Right lobe of liver (tissue), 6 donors: ENCODE measurements around the gene DUSP2. TPM values are rescaled to one million over a fixed set of nuclear protein-coding genes. Genes with fewer than 3 reads are reported as not detected.
"Not testable (repeated sequence)": the region's sequence is repeated elsewhere in the genome, so short reads cannot be mapped to it uniquely, and the experiment has no call there.

ENCODE experiments used
- ATAC-seq, 4 donors: fragments of 200-7000 bp; cut with Tn5 transposase; one replicate each; pipeline ENCODE4 v1.9.1; 2020; ENCODE audit warnings: mild to moderate bottlenecking in 4 of 4, moderate library complexity in 4 of 4
- DNase-seq, 3 donors: peaks; one replicate each; pipeline ENCODE4 v3.0.0-alpha.2; 2020
- H3K27ac ChIP-seq, 3 donors: fragments of 200-600 bp; one replicate each; pipeline ENCODE4 v1.8.0; 2022
- H3K27me3 ChIP-seq, 2 donors: fragments of 200-600 bp; one replicate each; pipeline ENCODE4 v1.8.0; 2022
- H3K36me3 ChIP-seq, 4 donors: fragments of 200-600 bp; sonication (generic) in 1 of 4; one replicate each; pipeline versions ENCODE4 v1.5.1 to v1.8.0; 2017 to 2022; ENCODE audit warnings: control low read depth in 1 of 4
- H3K4me1 ChIP-seq, 4 donors: fragments of 200-600 bp; sonication (generic) in 1 of 4; one replicate each; pipeline versions ENCODE4 v1.5.1 to v1.8.0; 2017 to 2022; ENCODE audit warnings: control low read depth in 1 of 4
- H3K4me3 ChIP-seq, 3 donors: fragments of 200-600 bp; one replicate each; pipeline ENCODE4 v1.8.0; 2022
- H3K9me3 ChIP-seq, 4 donors: fragments of 200-600 bp; sonication (generic) in 1 of 4; one replicate each; pipeline versions ENCODE4 v1.5.1 to v1.8.0; 2017 to 2022; ENCODE audit warnings: control low read depth in 1 of 4
- POLR2A ChIP-seq: fragments of 450-650 bp; IDR thresholded peaks from one replicate; pipeline ENCODE4 v1.6.1; 2017; ENCODE audit warnings: antibody characterized with exemption, mild to moderate bottlenecking
- WGBS: methylation state at CpG from one replicate; pipeline ENCODE4 v1.1.6; 2018; ENCODE audit warnings: low coverage, low lambda C conversion rate; ENCODE audit not compliant: insufficient coverage; ENCODE audit errors: missing lambda C conversion rate; 5-methylcytosine and 5-hydroxymethylcytosine counted together
- intact Hi-C, 2 donors: fragments of 100-400 bp; cut with DNase I; formaldehyde crosslinking; loops; one replicate each; pipeline versions ENCODE4 v1.11.2 to v1.14.1; 2022
- total RNA-seq, 6 experiments: library from RNA; depleted of rRNA in 2 of 6; stranded (reverse); fragments of >200 nt in 2 of 6; fragmentation: NEBNext Ultra II Directional in 3 of 6; extraction: Animal tissue kit (Norgen Biotek cat#: 25700) in 3 of 6; gene quantifications; one replicate each; pipeline versions ENCODE4 v1.1.0 to v1.2.4, GENCODE V29; 2016 to 2023
- TF ChIP-seq, protein P1 (sequence below), 4 donors: fragments of 200-600 bp in 3 of 4; fragments of 450-650 bp in 1 of 4; IDR thresholded peaks; one replicate each; pipeline versions ENCODE4 v1.5.1 to v1.8.0; 2016 to 2022; ENCODE audit warnings: antibody characterized with exemption in 4 of 4, mild to moderate bottlenecking in 2 of 4
- donor health status: DM: no; HTN: yes; CAD: no.
- donor health status: DM: no; HTN: no; CAD: no.
- donor health status: DM: no; HTN: no; CAD: no.
- donor health status: DM: no; HTN: yes; CAD: no.
- donor health status: DM: no; HTN: yes; CAD: no.

The DUSP2 gene
- total RNA-seq, 6 experiments from 2014 or later, result 0.44 to 2.5 (median 1.2) TPM

DNA sequence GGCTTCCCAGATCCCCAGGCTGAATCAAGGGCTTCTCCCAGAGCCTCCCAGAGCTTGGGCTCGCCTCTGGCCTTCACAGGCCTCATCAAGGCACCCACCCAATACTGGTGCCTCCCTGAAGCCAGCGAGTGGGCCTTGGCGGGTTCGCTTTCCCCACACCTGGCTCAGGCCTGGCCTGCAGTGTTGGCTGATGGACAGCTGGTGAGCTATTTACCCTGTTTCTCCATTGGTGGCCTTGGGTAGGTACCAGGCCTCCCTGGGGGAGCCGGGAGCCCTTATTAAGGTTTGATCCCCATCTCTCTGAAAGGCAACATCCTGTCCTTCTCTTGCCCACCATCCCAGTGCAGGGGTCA, 18.2 kb upstream of the DUSP2 start:
- no peaks in the 10 kb centered on the region for H3K4me1 ChIP-seq
- no peak overlapping the region for H3K4me3 ChIP-seq
- no peaks in the 10 kb centered on the region for H3K36me3 ChIP-seq
- intact Hi-C loops, result no loop called here
- no CpG with 5 or more reads among the region's 5 CpGs for WGBS
- H3K27me3 ChIP-seq, result no peaks in the 10 kb centered on the region
- ATAC-seq (no peak), DNase-seq (no peak)
- TF ChIP-seq, protein P1, sequence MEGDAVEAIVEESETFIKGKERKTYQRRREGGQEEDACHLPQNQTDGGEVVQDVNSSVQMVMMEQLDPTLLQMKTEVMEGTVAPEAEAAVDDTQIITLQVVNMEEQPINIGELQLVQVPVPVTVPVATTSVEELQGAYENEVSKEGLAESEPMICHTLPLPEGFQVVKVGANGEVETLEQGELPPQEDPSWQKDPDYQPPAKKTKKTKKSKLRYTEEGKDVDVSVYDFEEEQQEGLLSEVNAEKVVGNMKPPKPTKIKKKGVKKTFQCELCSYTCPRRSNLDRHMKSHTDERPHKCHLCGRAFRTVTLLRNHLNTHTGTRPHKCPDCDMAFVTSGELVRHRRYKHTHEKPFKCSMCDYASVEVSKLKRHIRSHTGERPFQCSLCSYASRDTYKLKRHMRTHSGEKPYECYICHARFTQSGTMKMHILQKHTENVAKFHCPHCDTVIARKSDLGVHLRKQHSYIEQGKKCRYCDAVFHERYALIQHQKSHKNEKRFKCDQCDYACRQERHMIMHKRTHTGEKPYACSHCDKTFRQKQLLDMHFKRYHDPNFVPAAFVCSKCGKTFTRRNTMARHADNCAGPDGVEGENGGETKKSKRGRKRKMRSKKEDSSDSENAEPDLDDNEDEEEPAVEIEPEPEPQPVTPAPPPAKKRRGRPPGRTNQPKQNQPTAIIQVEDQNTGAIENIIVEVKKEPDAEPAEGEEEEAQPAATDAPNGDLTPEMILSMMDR (IDR thresholded peaks at IDR 0.05), result no peak
- no peak for TF ChIP-seq POLR2A
- no peak overlapping the region for H3K27ac ChIP-seq
- no peaks in the 10 kb centered on the region for H3K9me3 ChIP-seq

DNA sequence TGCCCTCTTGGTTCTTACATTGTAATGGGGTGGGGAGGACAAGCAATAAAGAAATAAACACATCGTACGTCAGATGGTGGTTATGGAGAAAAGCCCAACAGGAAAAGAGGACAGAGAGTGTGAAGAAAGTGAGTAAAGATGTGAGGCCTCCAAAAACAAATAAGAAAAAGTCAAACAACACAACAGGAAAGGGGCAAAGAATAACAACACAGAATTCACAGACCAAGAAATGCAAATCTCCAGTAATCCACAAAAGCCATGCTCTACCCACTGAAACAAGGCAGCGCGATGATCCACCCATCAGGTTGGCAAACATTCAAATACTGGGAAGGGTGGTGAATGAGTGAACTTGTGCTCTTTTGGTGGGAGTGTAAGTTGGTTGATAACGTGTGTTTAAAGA, 16.7 kb upstream of the DUSP2 start:
- H3K4me1 ChIP-seq, result no peaks in the 10 kb centered on the region
- no peaks in the 10 kb centered on the region for H3K27me3 ChIP-seq
- no peaks in the 10 kb centered on the region for H3K36me3 ChIP-seq
- ATAC-seq, result no peak
- H3K4me3 ChIP-seq, result no peak overlapping the region
- 59% methylated on average over 5 of the region's 5 CpGs for WGBS
- intact Hi-C loops, result no loop called here
- no peaks in the 10 kb centered on the region for H3K9me3 ChIP-seq
- TF ChIP-seq POLR2A, result no peak
- TF ChIP-seq, protein P1 (IDR thresholded peaks at IDR 0.05), result no peak
- H3K27ac ChIP-seq, result no peak overlapping the region
- DNase-seq, result no peak

DNA sequence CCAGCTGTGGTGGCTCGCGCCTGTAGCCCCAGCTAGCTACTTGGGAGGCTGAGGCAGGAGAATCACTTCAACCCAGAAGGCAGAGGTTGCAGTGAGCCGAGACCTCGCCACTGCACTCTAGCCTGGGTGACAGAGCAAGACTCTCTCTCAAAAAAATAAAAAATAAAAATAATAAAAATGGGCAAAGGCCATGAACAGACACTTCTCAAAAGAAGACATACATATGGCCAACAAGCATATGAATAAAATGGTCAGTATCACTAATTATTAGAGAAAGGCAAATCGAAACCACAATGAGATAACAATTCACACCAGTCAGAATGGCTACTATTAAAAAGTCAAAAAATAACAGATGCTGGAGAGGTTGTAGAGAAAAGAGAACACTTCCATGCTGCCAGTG, 15.1 kb upstream of the DUSP2 start:
- ATAC-seq, H3K36me3 ChIP-seq, H3K4me1 ChIP-seq, H3K9me3 ChIP-seq, H3K4me3 ChIP-seq, intact Hi-C loops, H3K27me3 ChIP-seq, H3K27ac ChIP-seq: not testable (repeated sequence)
- WGBS, result 83% methylated on average over 5 of the region's 5 CpGs
- peak in 1 of 3 donors; percentile 9 for DNase-seq

DNA sequence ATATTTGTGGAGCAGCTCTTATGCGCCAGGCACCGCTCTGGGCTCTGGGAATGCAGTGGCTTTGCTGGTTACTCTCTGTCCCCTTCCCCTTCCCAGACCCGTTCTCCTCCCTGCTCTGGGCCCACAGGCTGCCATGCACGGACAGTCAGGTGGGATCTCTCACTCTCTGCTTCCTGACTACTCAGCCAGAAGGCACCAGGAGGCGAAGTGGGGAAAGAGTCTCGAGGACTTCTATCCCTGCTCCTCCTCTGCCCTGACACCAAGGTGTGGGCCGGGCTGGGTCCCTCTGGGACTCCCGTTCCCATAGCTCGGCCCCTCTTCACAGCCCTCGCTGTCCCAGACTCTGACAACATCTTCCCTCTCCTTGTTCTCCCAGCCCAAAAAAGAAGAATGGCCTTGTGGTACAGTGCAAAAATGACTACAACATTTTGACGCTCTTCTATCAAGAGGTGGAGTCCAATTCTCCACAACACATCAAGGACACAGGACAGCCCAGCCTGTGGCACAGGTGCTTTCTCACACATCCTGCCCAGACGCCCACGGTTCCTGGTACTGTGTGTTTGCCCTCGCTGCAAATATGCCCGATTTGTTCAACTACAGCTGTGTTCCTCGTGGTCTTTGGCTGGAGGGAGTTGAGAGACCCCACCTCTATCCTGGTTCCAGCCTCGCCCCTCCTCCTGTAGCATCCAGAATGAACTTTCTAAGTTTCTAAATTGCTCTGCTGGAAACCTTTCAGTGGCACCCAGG, 14.0 kb upstream of the DUSP2 start:
- Histone ChIP-seq H3K4me3 (no peak overlapping the region), H3K27me3 (no peaks in the 10 kb centered on the region), H3K9me3 (no peaks in the 10 kb centered on the region), H3K27ac (no peak overlapping the region), H3K36me3 (no peaks in the 10 kb centered on the region), H3K4me1 (no peaks in the 10 kb centered on the region)
- TF ChIP-seq POLR2A, result no peak
- TF ChIP-seq, protein P1 (IDR thresholded peaks at IDR 0.05), result no peak
- ATAC-seq (no peak), DNase-seq (peak in 1 of 3 donors; percentile 19)
- intact Hi-C loops, result loop anchor here in 1 of 2 donors (10.0 kb wide), 1 partner anchor 346 kb away; the partner anchor contains the start of gene NEURL3
- 58% methylated on average over 7 of the region's 17 CpGs for WGBS

DNA sequence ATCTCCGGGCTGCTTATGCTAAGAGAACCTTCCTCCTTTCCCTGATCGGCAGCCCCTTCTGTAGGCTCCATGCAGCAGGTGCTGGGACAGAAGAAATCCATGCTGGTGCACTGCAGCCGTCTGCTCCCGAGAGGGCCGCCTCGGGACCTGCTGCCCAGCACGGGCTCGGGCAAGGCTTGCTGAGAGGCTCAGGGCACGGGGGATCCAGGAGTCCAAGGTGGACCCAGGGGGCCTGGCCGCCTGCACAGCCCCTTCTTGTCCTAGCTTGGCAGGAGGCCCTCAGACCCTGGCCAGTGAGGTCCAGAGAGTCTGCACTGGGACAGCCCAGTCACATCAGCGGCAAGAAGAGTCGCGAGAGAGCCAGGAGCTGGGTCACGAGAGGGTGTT, 13.3 kb upstream of the DUSP2 start:
- no CpG with 5 or more reads among the region's 14 CpGs for WGBS
- DNase-seq (peak in 1 of 3 donors; percentile 43), ATAC-seq (no peak)
- Histone ChIP-seq H3K4me3 (no peak overlapping the region), H3K4me1 (no peaks in the 10 kb centered on the region), H3K36me3 (no peaks in the 10 kb centered on the region), H3K27ac (no peak overlapping the region), H3K9me3 (no peaks in the 10 kb centered on the region), H3K27me3 (no peaks in the 10 kb centered on the region)
- TF ChIP-seq, protein P1 (IDR thresholded peaks at IDR 0.05), result no peak
- TF ChIP-seq POLR2A, result no peak
- intact Hi-C loops, result loop anchor here in 1 of 2 donors (10.0 kb wide), 1 partner anchor 346 kb away; the partner anchor contains the start of gene NEURL3
